Stimulated activated CD4-positive, alpha-beta T cell treated with anti-CD3 and anti-CD28 coated beads, Interleukin-4, amount 100 ng/mL, for 4 hours (primary cell): ENCODE results near the gene TXNIP.
A peak's percentile ranks its signal among the peaks of the same experiment; 100 is the strongest.

Experiments used
- DNase-seq, 2 experiments: peaks; one replicate each; pipeline ENCODE4 v3.0.0-alpha.2; 2020

The TXNIP gene

DNA sequence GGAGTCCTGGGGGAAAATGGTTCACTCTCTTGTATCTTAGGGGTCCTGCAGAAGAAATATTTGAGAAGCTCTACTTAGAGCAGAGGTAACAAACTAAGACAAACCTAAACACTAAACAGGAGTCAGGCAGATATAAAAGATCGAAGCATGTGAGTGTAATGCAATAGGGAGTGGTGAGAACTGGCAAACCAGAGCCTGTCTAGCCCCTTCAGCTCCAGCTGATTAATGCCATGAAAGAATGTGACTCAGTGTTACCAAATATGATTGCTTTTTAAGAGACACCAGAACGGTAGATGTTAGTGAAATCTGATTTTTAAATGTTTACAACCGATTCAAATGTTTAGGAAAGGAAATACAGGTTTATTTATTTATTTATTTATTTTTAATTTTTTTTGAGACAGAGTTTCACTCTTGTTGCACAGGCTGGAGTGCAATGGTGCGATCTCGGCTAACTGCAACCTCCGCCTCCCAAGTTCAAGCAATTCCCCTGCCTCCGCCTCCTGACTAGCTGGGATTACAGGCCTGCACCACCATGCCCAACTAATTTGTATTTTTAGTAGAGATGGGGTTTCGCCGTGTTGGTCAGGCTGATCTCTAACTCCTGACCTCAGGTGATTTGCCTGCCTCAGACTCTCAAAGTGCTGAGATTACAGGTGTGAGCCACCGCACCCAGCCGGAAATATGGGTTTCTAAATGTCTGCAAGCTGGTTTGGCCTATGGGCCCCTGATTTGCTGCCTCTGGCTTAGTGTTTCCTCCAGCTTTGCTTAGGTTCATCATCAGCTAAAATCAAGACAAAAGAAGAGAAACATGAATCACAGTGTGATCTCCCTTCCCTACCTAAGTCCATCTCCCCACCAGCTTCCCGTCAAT, 12.2 kb downstream of the TXNIP start:
- DNase-seq: no peak

DNA sequence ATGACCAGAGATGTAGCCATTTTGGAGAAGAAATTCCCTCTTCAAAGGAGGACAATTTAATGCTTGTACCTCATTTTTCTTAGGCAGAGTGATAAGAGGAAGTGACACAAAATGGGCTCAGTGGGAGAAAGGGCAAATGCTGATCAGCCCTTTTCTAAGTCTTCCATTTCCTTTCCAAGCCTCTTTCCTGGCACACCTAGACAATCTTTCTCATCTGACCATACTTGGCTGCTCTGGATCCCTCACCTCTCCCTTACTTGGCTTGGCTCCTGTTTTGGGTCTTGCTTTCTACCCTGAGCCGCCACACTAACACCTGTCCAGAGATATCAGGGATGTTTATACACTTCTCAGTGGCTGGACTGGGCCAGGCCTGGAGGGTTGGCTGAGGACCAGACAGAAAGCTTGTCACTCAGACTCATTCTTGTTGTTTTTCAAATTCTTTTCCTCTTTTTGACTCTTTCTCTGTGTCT, 13.1 kb downstream of the TXNIP start:
- DNase-seq: no peak

DNA sequence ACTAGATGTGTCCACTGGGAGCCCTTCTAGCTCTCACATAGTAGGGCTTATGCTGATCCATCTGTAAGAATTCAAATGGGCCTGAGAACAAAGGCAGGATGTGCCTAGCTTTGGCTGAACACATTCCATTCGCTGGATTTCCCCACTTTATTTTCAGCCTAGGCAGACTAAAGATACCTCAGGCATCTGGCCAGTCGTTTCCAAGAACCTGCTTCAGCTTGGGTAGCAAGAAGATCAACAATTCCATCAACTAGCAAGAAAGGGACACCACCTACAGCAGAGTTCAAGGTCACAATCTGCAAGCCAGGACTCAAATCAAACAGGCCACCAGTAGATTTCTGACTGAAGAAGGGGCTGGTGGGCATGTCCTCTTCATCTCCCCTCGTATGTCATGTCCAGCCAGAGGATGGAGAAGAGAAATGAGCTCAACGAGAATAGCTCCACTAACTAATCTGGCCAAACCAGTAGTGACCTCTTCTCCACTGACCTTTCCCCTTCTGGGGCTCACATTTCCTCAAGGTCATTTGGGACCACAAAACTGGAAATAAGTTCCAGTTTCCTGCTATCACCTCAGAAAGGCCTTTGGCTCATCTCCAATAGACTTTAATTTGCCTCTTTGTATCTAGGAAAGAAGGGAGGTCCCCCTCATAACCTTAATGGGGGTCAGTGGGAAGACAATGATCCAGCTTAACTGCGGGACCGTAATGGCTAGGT, 14.2 kb downstream of the TXNIP start:
- no peak for DNase-seq

DNA sequence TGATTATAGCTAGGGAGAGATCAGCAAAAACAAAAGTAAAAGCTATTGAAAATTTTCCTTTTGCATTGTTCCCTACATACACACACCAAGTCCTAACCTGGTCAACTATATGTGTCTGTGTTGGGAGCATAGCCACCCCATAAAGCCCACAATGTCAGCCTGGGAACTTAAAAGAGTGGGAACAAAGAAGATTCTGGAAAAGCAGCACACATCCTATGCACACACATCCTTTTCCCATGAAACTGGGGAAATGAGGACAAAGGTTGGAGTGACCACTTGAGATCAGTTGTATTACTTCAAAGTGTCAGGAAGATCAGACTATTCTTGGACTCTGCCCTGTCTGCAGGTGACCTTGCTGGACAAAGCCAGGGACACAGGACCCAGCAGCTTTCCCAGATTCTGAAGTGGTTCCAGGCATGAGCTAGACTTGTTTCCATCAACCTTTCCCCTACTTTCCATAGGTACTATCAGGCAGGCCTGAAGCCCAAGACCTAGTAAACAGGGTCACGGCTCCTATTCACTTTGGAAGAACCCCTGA, 15.9 kb downstream of the TXNIP start:
- DNase-seq: no peak

DNA sequence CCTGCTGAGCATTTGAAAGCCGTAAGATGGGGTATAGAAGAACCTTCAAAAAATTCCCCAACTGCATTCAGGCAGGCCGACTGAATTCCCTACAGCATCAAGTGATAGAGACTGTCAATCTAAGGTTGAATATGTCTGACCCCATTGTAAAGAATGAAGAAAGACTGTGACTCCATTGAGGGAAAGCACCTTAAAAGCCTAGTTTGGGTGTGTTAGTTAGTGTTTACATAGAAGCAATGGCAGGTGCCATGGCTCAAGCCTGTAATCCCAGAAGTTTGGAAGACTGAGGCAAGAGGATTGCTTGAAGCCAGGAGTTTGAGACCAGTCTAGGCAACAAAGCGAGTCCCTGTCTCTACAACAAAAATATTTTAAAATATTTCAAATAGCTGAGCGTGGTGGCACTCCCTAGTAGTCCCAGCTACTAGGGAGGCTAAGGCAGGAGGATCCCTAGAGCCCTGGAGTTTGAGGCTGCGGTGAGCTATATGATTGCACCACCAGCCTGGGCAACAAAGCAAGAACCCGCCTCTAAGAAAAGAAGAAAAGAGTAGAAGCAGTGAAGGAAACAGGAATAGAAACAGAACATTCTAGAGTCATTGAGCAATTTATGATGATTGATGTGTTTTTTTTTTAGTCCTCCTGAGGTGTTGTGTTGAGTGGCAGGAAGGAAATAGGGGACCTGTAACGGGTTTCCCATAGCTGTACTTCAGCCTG, 16.5 kb downstream of the TXNIP start:
- DNase-seq: no peak

DNA sequence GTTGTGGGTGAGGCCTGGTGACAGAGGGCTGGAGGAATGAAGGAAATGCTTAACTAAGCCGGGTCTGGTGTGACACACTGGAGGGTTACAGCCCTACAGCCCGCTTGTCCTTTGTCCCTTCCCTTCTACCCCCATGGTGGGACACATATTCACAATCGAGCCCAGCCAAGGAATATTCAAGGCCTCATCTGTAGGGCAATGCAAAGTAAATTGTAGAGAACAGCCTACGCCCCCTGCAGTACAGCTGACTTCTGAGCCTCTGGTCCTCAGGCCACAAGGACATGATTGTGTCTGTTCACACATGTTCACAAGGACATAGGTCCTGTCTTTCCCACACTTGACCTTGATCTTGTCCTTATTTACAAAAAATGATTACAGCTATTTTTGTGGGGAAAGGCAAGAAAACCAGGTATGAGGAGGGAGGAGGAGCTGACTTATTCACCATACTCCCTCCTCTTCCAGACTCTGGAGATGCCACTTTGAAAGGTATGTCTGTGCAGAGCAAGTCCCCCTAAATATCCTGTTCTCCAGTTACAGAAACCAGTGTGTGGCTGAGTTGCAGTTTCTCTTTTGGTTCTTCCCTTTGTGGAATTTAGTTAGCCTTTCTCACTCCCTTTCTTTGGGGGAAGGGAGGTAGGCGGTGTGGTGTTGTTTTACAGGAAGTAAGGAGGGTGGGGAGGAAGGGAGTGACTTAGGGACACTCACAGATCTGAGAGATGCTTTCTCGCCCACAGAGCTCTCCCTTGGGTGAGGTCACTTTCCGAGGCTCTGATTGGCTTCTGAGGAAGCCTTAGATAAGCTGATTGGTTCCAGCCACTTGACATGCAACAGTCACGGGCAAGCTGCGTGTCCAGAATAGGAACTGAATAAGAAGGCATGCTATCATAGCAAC, 17.3 kb downstream of the TXNIP start:
- DNase-seq: peak; percentile 57 to 82

DNA sequence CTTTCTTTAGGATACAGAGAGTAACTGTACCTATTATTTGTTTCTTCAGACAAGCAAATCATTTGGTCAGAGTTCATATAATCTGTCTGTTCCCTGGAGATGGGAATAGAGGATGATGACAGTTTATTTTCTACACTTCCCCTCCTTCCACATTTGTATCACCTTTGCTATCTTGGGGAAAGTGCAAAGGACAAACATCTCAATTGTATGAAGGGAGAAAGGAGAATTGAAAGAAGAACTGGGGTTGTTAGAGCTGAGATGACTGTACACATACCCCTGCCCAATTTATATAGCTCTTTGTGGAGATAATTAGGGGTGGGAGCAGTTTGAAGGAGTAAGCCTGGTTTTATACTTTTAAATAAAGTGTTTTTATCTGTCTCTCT, 17.9 kb downstream of the TXNIP start:
- DNase-seq: no peak

DNA sequence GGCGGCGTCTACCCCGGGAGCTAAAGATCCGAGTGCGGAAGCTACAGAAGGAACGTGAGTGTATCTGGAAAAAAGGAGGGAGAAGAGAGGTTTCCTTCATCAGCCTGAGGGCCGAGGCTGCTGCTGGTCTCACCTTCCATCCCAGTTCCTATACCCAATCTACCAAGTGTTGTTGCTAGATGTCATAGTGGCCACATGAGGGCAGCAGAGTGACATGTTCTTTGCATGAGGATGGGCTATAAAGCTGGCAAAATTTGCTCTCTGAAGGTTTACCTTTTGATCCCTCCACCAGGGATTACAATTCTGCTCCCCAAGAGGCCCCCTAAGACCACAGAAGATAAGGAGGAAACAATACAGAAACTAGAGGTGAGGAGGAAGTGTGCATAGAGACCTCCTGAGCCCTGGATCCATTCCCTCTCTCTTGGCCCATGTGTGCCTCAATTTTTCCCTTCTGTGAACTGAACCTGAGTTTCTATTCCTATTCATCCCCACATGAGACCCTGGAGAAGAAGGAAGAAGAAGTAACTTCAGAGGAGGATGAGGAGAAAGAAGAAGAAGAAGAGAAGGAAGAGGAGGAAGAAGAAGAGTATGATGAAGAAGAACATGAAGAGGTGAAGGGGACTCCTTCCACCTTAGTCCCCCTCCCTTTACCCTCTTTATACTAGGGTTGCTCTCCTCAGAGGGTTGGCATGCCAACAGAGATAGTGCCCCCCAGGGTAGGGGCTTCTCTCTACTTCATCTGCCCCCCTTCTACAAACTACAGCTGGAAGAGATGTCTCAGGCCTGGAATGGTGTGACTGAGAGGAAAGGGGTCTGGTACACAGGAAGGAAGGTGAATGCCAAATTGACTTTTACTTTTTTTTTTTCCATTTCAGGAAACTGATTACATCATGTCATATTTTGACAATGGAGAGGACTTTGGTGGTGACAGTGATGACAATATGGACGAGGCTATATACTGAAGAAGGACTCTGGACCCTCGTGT, 18.6 kb downstream of the TXNIP start:
- DNase-seq: peak; percentile 56 to 71

DNA sequence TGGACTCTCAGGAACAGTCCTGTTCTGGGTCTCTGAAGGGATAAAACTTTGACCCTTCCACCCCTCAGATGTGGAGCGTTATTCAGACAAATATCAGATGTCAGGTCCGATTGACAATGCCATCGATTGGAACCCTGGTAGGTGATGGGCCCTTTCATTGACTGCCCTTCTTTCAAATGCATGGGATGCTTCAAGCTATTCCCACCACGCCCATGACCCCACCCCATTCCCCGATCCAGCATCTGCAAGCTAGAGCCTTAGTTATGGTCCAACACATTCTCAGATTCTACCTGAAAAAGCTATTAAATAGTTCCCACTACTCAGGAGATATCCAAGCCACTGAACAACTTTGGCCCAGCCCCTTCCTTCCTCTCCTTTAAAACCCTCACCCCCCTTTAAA, 19.4 kb downstream of the TXNIP start:
- no peak for DNase-seq

DNA sequence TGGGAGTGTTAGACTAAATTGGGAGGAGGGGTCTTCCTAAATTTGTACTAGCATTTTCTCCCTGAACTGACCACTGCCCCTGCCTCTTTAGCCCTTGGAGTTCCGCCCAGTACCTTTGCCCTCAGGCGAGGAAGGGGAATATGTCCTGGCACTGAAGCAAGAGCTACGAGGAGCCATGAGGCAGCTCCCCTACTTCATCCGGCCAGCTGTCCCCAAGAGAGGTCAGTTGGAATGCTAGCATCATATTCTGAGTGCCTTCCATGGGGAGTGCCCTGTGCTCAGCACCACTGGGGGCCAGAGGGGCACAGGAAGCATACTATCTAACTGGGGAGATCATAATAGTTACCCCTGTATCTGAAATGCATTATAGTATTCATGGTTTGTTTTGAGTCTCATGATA, 21.2 kb downstream of the TXNIP start:
- no peak for DNase-seq

DNA sequence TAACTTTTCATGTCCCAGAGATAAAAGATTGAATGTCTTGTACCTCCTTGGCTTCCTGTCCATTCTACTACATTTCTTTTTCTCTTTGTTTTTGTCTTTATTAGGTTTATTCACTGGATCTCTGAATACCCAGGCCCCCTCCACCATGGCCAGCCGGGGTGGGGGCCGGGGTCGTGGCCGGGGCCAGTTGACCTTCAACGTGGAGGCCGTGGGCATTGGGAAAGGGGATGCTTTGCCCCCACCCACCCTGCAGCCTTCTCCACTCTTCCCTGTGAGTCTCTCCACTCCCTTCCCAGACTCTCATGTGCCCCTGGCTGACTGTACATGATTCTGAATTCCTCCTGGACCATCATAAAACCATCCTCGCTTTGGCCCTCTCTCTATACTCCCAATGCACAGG, 21.7 kb downstream of the TXNIP start:
- DNase-seq: no peak

DNA sequence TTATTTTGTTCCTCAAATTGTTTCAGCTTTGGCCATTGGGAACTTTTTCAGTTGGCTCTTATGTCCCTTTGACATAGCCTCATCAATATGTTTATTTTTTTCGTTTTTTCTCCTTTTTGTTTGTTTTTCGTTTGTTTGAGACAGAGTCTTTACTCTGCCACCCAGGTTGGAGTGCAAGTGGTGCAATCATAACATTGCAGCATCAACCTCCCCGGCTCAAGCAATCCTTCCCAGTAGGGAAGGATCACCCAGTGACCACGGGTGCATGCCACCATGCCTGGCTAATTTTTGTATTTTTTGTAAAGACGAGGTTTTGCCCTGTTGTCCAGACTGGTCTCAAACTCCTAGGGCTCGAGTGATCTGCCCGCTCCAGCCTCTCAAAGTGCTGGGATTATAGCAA, 23.8 kb downstream of the TXNIP start:
- no peak for DNase-seq

DNA sequence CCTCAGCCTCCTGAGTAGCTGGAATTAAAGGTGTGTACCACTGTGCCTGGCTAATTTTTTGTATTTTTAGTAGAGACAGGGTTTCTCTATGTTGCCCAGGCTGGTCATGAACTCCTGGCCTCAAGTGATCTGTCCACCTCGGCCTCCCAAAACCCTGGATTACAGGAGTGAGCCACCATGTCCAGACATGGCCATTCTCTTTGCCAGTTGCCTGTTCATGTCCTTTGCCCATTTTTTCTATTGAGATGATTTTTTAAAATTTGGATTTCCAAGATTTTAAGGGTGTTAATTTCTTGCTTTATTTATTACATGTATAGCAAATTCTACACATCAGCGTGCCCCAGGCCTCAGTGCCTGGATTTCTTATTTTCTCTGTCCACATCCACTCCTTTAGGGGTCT, 29.1 kb downstream of the TXNIP start:
- DNase-seq: no peak

DNA sequence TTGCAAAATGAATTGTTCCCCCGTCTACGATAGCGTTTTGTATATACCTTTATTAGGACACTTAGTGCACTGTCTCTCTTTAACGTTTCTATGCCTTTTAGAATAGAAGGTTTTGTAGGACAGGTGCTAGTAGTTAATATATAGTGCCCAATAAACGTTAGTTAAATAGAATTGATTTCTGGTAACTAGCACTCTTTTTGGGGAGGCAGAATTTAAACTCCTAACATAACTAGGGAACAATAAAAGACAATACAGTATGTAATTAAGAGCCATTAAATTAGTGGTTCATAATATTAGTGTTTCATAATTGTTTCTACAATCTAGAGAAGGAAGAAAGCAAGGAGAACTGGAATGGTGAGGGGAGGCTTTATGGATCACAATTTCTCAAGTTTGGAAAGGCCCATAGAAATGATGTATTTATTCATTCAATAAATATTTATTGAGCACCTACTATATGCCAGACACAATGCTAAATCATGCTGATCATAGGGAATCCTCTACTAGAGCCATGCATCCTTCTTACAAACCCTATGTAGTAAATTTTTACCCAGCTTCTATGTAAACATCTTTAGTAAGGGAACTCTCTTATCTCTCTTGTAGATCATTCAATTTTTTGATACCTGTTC, 31.1 kb downstream of the TXNIP start:
- DNase-seq: no peak

DNA sequence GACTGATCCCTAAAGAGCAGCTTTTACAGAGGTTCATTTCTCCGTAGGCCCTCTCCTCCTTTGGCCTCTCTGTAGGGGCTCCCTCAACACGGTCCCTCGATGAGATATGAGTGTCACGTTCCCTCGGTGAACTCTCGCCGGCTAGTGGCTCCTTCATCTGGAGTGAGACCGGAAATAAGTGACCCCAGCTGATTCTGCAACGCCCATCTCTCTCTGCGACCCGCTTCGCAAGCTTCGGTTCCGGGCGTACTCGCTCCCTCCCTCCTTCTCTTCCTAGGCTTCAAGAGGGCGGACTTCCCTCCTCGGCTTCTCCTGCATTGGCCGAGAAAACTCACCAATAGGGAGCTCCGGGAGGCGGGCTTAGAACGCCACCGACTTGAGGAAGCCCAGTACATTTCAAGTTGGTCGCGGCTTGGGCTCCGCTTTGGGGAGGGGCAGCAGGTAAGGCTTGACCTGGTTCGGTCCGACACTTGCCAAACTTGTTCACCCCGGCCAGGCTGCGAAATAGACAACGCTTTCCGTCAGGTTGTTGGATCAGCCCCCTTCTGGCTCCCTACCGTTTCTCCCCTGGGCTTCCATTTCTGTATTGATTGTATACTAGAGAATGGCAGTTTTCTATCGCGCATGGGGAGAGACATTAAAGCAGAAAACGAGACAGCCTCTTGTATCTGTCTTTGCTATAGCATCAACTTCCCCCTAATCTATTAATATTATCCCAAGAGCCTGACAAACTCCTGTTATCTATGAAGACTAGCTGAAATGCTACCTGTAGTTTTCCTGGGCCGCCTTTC, 31.9 kb downstream of the TXNIP start, which contains the start of the genes ANKRD34A and POLR3GL:
Gene ANKRD34A (minus strand): TSS at position 248 of the 791 bp plus-strand sequence. CDS start 2,816 bp downstream, outside the sequence.
Gene POLR3GL (plus strand): TSS at position 363 of the 791 bp plus-strand sequence. CDS start 10,176 bp downstream, outside the sequence.
- peak; percentile 85 to 90 for DNase-seq

DNA sequence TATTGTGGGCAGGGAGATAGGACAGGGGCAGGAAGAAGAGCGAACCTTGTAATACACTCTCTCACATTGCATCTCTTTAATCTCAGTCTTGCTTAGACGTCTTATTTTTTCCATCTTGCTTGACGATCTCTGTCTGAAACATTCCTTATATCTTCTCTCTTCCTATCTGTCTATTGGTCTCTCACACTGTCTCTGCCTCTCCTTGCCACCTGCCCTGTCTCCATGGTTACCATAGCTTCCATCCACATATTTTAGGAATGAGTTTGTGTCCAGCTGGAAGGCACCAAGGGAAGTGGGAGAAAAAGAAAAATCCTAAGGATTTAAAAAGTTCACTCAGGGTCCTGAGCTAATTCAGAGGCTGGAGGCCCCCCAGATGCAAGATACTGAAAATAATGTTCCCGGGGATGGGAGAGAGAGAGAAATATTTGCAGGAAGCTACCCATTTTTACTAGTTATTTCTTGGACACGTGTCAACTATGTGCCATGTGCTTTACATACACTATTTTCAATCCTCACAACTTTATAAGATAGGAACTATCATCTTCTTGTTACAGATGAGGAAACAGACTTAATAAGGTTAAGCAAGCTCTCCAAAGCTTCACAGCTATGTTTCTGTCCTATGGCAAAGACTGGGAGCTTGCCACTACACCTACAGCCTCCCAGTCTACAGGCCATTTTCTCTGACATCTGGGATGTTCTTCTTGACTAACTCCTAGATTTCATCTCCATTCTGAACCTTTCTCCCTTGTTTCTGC, 32.9 kb downstream of the TXNIP start:
- no peak for DNase-seq

DNA sequence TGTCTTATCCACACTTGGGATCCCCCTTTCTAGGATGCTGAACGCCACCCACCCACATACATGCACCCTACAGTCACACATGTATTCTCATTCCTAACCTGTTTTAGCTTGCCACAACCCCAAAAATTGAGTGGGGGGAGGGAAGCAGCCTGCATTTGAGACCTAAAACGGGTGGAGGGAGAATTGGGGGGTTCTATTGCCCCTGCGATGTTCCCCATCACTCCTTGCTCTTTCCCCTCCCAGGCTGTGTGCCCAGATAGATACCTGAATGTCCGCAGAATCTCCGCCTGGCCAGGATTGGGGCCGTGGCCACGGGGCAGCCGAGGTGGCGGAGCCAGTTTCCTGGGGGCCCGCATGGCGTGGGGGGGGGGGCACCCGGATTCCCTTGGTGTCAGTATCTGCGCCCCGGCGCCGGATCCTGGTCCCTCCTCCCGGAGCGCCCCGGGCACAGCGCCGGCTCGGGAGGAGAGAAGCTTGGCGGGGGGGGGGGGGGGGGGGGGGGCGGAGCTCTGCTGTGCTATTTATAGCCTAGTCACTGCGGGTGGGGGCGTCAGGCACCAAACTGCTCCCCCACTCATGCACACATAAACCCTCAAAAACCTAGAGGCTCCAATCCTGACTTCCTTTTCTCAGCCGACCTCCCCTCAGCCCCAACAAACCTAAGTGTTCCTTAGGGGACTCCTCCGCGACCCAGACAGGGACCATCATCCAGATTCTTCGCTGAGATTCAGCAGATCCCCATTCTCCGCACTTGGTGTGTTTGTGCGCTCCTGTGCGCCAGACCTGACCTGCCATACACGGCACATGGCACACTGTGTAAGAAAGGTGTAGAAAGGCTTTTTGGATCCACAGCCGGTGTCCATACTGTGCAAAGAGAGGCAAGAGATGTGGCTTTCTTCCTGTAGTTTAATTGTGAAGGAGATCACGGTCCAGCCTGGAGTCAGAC, 33.9 kb downstream of the TXNIP start:
- peak; percentile 31 to 43 for DNase-seq
